HG02571 (cell line): Measurements from ENCODE around the gene WWC2.
"Not testable (repeated sequence)": the region's sequence is repeated elsewhere in the genome, so short reads cannot be mapped to it uniquely, and the experiment has no call there.

ENCODE experiments used
- ATAC-seq: cut with Tn5 transposase; IDR thresholded peaks from one replicate; pipeline ENCODE4 v1.9.1; 2021; ENCODE audit warnings: mild to moderate bottlenecking, moderate library complexity; ENCODE audit not compliant: unreplicated experiment

WWC2 gene

DNA sequence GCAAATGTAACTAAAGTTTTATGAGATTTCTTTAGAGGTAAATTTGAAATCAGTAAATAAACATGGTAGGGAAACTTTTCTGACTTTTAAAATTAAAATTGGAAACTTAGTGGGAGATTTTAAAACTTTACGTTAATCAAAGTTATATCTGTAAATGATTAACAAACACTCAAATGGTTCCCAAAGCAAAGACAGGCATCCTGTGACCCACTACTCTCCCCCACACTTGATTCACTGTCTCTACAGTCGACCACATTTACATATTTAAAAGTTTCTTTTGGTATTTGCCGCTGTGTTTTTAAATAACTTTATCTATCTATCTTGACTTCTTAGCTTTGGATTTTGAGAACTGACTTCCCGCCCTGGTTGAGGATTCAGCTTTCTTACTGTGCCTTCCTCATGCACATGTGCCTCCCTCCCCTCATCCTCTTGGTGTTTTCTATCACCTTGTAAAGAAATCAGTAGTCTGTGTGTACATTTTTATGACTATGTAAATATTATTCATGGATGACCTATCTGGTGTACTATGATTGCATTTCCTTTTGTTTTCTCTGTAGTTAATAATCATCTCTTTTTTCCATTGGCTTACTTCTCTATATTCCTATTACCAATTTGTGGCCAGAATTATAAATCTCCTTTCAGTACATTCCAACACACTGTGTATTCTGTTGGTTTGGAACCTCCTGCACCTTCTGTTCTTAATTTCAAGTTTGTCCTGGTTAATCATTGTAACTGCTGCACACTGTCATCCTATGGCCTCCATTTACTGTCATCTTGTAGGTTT is 72.6 kb downstream of the WWC2 start:
- ATAC-seq = no peak

DNA sequence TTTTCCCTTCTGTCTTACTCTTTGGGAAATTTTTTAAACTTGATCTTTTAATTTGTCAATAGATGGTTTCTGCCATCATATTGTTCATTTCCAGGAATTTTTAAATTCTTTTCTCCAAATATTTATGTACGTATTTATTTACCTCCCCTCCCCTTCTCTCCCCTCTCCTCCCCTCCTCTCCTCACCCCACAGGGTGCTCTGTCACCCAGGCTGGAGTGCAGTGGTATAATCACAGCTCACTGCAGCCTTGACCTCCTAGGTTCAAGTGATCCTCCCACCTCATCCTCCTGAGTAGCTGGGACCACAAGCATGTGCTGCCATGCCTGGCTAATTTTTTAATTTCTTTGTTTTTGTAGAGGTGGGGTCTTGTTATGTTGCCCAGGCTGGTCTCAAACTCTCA is 73.8 kb downstream of the WWC2 start:
- no peak for ATAC-seq

DNA sequence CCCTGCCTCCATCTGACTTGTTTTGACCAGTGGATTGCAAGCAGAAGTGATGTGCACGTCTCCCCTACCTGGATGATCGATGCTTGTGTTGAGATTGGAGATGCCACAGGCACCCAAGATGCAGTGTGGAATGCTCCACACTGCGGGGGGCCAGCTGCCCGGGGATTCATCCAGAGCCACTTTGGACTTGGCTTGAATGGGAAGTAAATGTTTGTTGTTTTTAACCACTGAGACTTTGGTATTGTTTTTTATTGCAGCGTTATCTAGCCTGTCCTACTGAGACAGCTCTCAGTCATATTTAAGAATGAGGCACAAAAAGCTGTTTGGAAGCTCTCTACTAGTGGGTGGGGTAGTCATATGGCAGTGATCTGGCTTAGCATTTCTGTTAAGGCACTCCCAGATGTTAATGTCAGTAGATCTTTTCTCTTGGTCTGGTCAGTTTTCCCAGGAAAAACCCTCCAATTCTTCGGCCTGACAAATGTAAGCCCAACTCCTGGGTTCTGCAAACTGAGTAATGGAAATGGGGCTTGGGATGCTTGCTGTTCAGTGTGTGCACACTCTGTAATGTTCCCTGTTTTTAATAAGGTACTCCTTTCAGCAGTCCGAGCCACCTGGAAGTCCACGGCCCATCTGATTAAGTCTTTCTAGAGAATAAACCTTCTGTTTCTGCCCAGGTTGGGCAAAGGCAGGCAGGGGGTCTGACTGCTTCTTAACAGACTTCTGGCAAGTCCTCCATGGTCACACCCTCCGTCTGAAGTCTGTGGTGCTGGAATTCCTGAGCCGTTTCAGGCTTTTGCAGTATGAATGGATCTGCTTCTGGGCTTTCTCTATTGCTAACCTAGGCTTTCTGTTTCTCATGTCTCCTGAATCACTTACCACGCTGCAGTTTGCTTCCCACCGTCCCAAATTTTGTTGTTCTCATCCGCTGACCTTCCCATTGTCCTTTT is 74.8 kb downstream of the WWC2 start:
- no peak for ATAC-seq

DNA sequence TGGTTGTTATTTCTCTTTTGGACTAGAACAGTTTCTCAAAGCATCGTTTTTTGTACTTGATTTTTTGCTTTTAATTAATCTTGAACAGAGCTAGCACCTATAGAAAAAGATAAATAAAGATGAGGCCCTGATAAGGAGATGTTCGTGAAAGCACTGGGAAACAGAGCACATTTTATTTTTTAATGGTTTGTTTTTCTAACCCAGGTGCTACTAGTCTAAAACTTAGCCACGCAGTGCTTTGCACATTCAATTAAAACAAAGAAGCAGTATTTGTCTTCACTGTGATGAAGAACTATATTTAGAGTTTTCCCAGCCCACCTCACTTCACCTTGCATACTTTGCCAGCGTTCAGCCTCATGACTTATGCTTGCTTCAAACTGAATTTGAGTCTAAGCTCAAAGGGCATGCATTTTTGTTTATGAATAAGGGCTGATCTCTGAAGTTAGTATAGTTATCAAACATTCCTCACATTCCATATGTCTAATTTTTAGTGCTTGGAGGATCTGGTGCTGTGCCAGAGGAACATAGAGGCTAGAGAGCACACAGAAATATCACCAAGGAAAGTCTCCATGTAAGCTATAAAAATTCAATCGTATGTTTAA is 76.7 kb downstream of the WWC2 start:
- ATAC-seq = no peak

- ATAC-seq = no peak
These were observed 77.9 kb downstream of the WWC2 start for GRCh38 chr4:183177001-183177400.

DNA sequence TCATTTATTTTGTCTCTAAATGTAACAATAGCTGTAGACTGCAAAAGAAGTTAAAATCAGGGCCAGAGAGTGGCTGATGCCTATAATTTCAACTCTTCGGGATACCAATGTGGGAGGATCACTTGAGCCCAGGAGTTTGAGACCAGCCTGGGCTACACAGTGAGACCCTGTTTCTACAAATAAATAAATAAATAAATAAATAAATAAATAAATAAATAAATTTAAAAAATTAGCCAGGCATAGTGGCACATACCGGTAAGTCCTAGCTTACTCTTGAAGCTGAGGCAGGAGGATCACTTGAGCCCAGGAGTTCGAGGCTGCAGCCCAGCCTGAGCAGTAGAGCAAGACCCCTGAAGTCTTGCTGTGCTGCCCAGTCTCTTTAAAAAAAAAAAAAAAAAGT is 79.1 kb downstream of the WWC2 start:
- ATAC-seq = no peak

DNA sequence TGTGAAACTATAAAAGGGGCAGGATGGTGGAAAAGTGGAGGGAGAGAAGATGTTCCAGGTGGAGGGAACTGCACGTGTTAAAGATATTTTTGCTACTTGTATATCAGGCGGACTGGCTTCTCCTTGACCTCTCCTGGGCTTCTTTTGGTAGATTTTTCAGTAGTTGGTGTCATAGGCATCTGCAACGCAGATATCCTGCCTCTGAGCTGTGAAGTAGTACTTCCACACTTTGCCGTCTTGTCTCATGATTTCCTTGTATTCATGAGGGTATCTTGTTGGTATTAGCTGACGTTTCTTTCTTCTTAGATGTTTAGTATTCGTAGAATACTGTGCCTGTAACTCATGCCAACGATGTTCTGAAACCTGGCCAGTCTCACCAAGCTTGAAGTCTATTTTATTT is 81.0 kb downstream of the WWC2 start:
- no peak for ATAC-seq

GRCh38 chr4:183180621-183181020 is 81.6 kb downstream of the WWC2 start:
- ATAC-seq = no peak

- ATAC-seq = no peak
These were observed 82.0 kb downstream of the WWC2 start for GRCh38 chr4:183181081-183181480.

GRCh38 chr4:183182873-183183725 is 84.0 kb downstream of the WWC2 start:
- ATAC-seq = no peak

DNA sequence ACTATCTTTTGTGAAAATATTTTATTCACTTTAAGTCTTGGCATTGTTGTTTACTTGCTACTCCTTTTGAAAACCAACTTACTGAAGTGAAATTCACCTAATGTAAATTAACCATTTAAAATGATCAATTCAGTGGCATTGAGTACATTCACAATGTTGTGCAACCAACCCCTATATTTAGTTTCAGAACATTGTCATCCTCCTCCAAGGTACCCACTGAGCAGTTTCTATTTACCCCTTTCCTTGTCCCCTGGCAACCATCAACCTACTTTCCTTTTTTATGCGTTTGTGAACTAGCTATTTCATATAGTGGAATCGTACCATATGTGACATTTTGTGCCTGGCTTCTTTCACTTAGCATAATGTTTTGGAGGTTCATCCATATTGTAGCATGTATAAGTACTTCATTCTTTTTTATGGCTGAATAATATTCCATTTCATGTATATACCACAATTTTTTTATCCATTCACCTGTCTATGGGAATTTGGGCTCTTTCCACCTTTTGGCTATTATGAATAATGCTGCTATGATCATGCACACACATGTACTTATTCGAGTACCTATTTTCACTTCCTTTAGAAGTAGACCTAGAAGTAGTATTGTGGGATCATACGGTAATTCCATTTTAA is 85.0 kb downstream of the WWC2 start:
- ATAC-seq = no peak

DNA sequence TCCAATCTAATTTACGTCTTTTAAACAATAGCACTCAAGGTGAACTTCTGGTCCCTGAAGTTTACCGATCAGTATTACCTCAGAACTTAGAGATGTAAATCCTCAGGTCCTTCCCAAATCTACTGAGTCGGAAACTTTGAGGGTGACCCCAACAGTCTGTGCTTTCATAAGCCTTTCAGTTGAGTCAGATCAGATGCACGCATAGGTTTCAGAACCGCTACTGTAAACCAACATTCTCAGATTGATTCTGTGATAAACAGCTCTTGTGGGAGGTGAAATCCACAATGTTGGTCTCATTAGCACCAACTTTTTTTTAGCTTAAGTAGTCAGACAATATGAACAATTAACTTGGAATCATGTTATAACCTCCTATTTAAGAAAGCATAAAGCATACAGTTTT is 86.0 kb downstream of the WWC2 start:
- ATAC-seq = no peak

DNA sequence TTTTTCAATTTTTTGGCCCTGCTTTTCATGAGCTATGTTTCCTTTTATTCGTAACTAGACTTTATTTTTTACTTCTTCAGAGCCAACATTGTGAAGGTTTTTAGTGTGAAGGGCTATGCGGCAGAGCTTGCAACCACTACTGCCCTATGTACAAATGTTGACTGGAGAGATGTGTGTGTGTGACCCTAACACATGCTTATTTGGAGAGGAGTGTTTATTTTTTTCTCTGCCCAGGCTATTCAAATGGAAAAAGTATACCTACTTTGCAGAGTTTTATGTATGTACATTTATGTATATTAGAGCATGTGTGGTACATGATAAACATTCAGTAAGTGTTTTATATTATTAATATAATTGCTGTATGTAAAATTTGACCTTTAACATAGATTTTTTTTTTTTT is 86.5 kb downstream of the WWC2 start:
- no peak for ATAC-seq

GRCh38 chr4:183186813-183187212 is 87.8 kb downstream of the WWC2 start:
- no peak for ATAC-seq

GRCh38 chr4:183190900-183191527 is 92.0 kb downstream of the WWC2 start:
- ATAC-seq = no peak

DNA sequence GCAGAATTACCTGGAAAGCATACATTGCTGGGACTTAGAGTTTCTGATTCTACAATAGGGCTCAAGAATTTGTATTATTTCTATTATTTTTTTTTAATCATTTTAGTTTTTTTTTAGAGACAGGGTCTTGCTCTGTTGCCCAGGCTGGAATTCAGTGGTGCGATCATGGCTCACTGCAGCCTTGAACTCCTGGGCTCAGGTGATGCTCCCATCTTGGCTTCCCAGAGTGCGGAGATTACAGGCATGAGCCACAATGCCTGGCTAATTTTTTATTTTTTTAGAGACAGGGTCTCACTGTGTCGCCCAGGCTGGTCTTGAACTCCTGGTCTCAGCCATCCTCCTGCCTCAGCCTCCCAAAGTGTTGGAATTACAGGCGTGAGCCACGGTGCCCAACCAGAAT is 92.6 kb downstream of the WWC2 start:
- no peak for ATAC-seq

- no peak for ATAC-seq
These were observed 93.5 kb downstream of the WWC2 start for GRCh38 chr4:183192571-183192970.

DNA sequence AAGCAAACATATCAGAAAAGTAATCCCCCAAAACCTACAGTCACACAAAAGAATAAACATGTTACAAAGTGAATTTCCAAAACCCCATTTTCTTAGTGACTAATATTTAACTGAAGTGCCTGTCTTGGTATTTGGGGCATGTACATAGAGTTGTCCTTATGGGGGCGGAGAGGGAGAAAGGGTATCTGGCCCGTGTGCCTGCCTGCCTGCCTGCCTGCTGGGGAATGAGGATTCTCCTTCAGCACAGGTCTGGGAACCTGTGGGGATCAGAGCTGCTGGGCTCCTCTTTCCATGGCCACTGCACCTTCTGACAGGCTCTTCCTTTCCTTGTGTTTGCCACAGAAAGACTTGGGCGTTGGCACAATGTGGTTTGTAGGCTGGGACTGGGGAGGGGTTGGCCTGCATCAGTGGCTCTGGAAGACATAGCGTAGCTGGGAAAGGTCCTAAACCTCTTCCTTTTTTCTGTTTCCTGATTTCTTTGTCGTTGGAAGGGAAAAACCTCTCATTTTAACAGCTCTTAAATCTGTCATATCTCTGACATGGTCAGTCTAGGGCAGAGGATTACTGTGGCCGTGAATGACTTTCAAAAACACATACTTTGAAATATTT is 94.8 kb downstream of the WWC2 start:
- not testable (repeated sequence) for ATAC-seq

DNA sequence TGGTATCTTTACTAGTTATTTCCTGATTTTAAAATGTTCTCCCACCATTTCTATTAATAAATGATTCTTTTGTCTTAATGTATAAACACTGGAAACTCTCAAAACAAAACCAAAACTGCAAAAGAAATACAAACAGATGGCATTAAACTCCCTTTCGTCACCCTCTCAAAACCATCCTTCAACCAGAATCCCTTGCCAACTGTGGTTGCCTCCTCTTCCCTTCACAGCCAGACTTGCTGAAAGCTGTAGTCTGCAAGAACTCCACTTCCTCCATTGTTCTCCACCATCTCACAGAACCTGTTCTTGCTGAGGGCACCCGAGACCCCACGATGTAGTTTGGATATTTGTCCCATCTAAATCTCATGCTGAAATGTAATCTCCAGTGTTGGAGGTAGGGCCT is 96.5 kb downstream of the WWC2 start:
- ATAC-seq = no peak
